NT2/D1 (cell line): ENCODE results near the gene AKR1C8.
"Not testable (repeated sequence)": the region's sequence is repeated elsewhere in the genome, so short reads cannot be mapped to it uniquely, and the experiment has no call there.

Source experiments
- SUZ12 ChIP-seq: IDR thresholded peaks from 2 replicates; pipeline ENCODE4 v1.6.1; 2011; ENCODE audit not compliant: insufficient read length, insufficient read depth; ENCODE audit errors: extremely low read depth
- YY1 ChIP-seq: IDR thresholded peaks from 2 replicates; pipeline ENCODE4 v1.6.1; 2011; ENCODE audit not compliant: insufficient read length, insufficient read depth
- ZNF274 ChIP-seq: IDR thresholded peaks from 2 replicates; pipeline ENCODE4 v1.6.1; 2011; ENCODE audit warnings: mild to moderate bottlenecking, low read depth, low read length

- TF ChIP-seq SUZ12, YY1, ZNF274: not testable (repeated sequence)
Measured at GRCh38 chr10:5109861-5110260, 75.1 kb downstream of the AKR1C8 start.
